OCI-LY1 (cell line): Measurements from ENCODE around the gene RBPJL.
A peak's percentile ranks its signal among the peaks of the same experiment; 100 is the strongest.

ENCODE experiments used
- H2AFZ ChIP-seq: fragments of 200-600 bp; sonication (generic), shearing (Covaris generic); 2 replicates; pipeline ENCODE4 v1.6.0; 2014; ENCODE audit warnings: antibody characterized with exemption, mild to moderate bottlenecking, low read length
- H3F3A ChIP-seq: fragments of 200-600 bp; sonication (generic), shearing (Covaris generic); 2 replicates; pipeline ENCODE4 v1.6.0; 2014; ENCODE audit warnings: mild to moderate bottlenecking, antibody characterized with exemption, low read length, moderate library complexity; ENCODE audit not compliant: insufficient read depth
- H3K27ac ChIP-seq: fragments of 200-600 bp; sonication (generic); 2 replicates; pipeline ENCODE4 v1.5.1; 2014; ENCODE audit warnings: low read length, mixed run types, mild to moderate bottlenecking, low read depth; ENCODE audit not compliant: poor library complexity, severe bottlenecking
- H3K27me3 ChIP-seq: fragments of 200-600 bp; sonication (generic); 2 replicates; pipeline ENCODE4 v1.6.0; 2014; ENCODE audit warnings: antibody characterized with exemption, mild to moderate bottlenecking, low read length, moderate library complexity; ENCODE audit not compliant: insufficient read depth
- H3K36me3 ChIP-seq: fragments of 200-600 bp; sonication (generic); 2 replicates; pipeline ENCODE4 v1.6.1; 2014; ENCODE audit warnings: mild to moderate bottlenecking, antibody characterized with exemption, low read length, moderate library complexity, mixed read lengths; ENCODE audit not compliant: insufficient read depth
- H3K4me1 ChIP-seq: fragments of 200-600 bp; sonication (generic); 2 replicates; pipeline ENCODE4 v1.5.1; 2014; ENCODE audit warnings: mild to moderate bottlenecking, low read length, moderate library complexity; ENCODE audit not compliant: insufficient read depth, severe bottlenecking
- H3K4me2 ChIP-seq: fragments of 200-600 bp; sonication (generic), shearing (Covaris generic); 2 replicates; pipeline ENCODE4 v1.6.1; 2014; ENCODE audit warnings: low read length
- H3K4me3 ChIP-seq: fragments of 200-600 bp; sonication (generic); 2 replicates; pipeline ENCODE4 v1.5.1; 2014; ENCODE audit warnings: low read length, low read depth, mild to moderate bottlenecking, mixed read lengths; ENCODE audit not compliant: poor library complexity, severe bottlenecking
- H3K79me2 ChIP-seq: fragments of 200-600 bp; shearing (Covaris generic); 2 replicates; pipeline ENCODE4 v1.6.1; 2016; ENCODE audit warnings: mixed run types, low read length, mixed read lengths; ENCODE audit not compliant: insufficient read depth
- H3K9ac ChIP-seq: fragments of 200-600 bp; sonication (generic), shearing (Covaris generic); 2 replicates; pipeline ENCODE4 v1.6.1; 2014; ENCODE audit warnings: mild to moderate bottlenecking, low read length, mixed read lengths
- H3K9me2 ChIP-seq: fragments of 200-600 bp; sonication (generic), shearing (Covaris generic); 2 replicates; pipeline ENCODE4 v1.6.1; 2014; ENCODE audit warnings: low read depth, mild to moderate bottlenecking, low read length, mixed read lengths
- H3K9me3 ChIP-seq: fragments of 200-600 bp; shearing (Covaris generic); 2 replicates; pipeline ENCODE4 v1.6.1; 2014; ENCODE audit warnings: low read length, mixed read lengths
- H4K20me1 ChIP-seq: fragments of 200-600 bp; sonication (generic), shearing (Covaris generic); 2 replicates; pipeline ENCODE4 v1.6.0; 2016; ENCODE audit warnings: mild to moderate bottlenecking, low read length; ENCODE audit not compliant: insufficient read depth
- CTCF ChIP-seq: fragments of 200-600 bp; sonication (generic), shearing (Covaris generic); IDR thresholded peaks from 2 replicates; pipeline ENCODE4 v1.5.1; 2017; ENCODE audit warnings: mild to moderate bottlenecking, antibody characterized with exemption, low read length, moderate library complexity, mixed read lengths
- EZH2 ChIP-seq: fragments of 200-600 bp; sonication (generic), shearing (Covaris generic); IDR thresholded peaks from 2 replicates; pipeline ENCODE4 v1.8.0; 2017; ENCODE audit warnings: borderline replicate concordance, mixed run types, mild to moderate bottlenecking, antibody characterized with exemption, low read length, moderate library complexity, mixed read lengths

Gene RBPJL

DNA sequence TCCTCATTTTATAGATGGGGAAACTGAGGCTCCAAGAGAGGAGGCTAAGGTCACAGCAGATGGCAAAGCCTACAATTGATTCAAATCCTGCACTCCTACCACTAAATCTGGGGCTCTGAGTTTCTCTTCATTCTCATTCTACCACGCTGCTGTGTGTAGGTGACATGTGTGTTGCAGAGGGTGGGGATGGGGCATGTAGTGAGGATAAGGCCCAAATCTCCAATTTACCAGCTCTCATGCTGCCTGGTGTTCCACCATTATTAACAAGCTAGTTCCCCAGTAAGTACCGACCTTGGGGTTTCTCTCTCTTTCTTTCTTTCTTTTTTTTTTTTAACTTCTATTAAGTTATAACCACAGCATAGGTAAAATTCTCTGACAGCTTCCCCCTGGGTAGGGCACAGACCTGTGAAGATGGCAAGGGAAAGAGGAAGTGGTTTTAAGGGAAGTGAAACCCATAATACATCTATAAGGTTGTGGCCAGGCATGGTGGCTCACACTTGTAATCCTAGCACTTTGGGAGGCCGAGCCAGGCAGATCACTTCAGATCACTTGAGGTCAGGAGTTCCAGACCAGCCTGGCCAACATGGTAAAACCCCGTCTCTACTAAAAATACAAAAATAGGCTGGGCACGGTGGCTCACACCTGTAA lies 14.4 kb downstream of the RBPJL start:
- Histone ChIP-seq H3K27me3 (no peaks in the 10 kb centered on the region), H2AFZ (no peak overlapping the region), H3K9me2 (no peaks in the 10 kb centered on the region), H3K79me2 (no peaks in the 10 kb centered on the region), H3K9ac (no peak overlapping the region), H3K4me3 (no peak overlapping the region), H3K36me3 (no peaks in the 10 kb centered on the region), H3K4me1 (peaks cover 5% of the 10 kb centered on the region), H3K9me3 (no peaks in the 10 kb centered on the region), H3F3A (no peaks in the 10 kb centered on the region), H4K20me1 (no peaks in the 10 kb centered on the region), H3K4me2 (no peak overlapping the region), H3K27ac (no peak overlapping the region)
- TF ChIP-seq CTCF (no peak), EZH2 (no peak)

GRCh38 chr20:45322952-45323383 lies 16.3 kb downstream of the RBPJL start:
- H3K27me3 ChIP-seq, result no peaks in the 10 kb centered on the region
- H3K36me3 ChIP-seq, result no peaks in the 10 kb centered on the region
- H3F3A ChIP-seq, result no peaks in the 10 kb centered on the region
- H3K4me1 ChIP-seq, result peaks cover 5% of the 10 kb centered on the region
- H4K20me1 ChIP-seq, result no peaks in the 10 kb centered on the region
- no peak overlapping the region for H3K4me3 ChIP-seq
- no peaks in the 10 kb centered on the region for H3K79me2 ChIP-seq
- no peak overlapping the region for H3K9ac ChIP-seq
- H3K27ac ChIP-seq, result no peak overlapping the region
- no peak overlapping the region for H3K4me2 ChIP-seq
- no peaks in the 10 kb centered on the region for H3K9me2 ChIP-seq
- no peak overlapping the region for H2AFZ ChIP-seq
- H3K9me3 ChIP-seq, result no peaks in the 10 kb centered on the region
- TF ChIP-seq CTCF (peak; percentile 57), EZH2 (no peak)

DNA sequence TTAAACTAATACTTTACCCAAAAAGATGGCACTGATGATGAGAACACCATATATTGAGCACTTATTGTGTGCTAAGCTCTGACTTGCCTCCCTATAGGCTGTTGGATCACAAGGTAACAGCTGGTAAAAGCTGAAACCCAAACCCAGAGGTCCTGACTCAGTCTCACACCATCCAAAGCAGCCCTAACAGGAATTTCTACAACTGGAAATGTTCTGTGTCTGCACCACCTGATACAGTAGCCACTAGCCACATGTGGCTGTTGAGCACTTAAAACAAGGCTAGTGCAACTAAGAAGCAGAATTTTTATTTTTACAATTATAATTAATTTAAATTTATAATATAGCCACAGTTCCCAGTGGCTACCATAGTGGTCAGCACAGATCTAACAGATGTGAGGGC lies 17.1 kb downstream of the RBPJL start:
- Histone ChIP-seq H3K4me3 (no peak overlapping the region), H4K20me1 (no peaks in the 10 kb centered on the region), H3K4me2 (no peak overlapping the region), H3K79me2 (no peaks in the 10 kb centered on the region), H3K27ac (no peak overlapping the region), H3K4me1 (peaks cover 5% of the 10 kb centered on the region), H2AFZ (no peak overlapping the region), H3K36me3 (no peaks in the 10 kb centered on the region), H3K27me3 (no peaks in the 10 kb centered on the region), H3F3A (no peaks in the 10 kb centered on the region), H3K9me3 (no peaks in the 10 kb centered on the region), H3K9ac (no peak overlapping the region), H3K9me2 (no peaks in the 10 kb centered on the region)
- TF ChIP-seq EZH2 (no peak), CTCF (no peak)
